HepG2 (cell line): ENCODE results near the gene YWHAE. TPM values are rescaled to one million over a fixed set of nuclear protein-coding genes. Genes with fewer than 3 reads are reported as not detected.

Source experiments
- ATAC-seq: fragments of 200-7000 bp; cut with Tn5 transposase; 3 replicates; pipeline ENCODE4 v1.9.1; 2020; ENCODE audit warnings: mild to moderate bottlenecking, moderate library complexity
- BruUV-seq: library from RNA; stranded (reverse); fragments of 400-500 nt; replicated peaks from 2 replicates; lab custom pipeline; 2021; lab: Mats Ljungman, UMichigan
- CTCF ChIA-PET: fragments of 300-600 bp; formaldehyde crosslinking; extraction: SDS; loops from one replicate; lab custom pipeline; 2021; ENCODE audit warnings: low total read pairs, inconsistent platforms, low intra/inter-chr PET ratio; lab: Yijun Ruan, JAX
- POLR2A ChIA-PET: fragments of 350-600 bp; sonication (Branson Sonifier 250); formaldehyde crosslinking; loops from one replicate; lab custom pipeline; 2020; ENCODE audit warnings: antibody characterized with exemption, inconsistent platforms; lab: Yijun Ruan, JAX
- DNase-seq: peaks from one replicate; pipeline ENCODE4 v3.0.0-alpha.2; 2015; ENCODE audit warnings: low spot score
- FAIRE-seq: peaks from 3 replicates; lab custom pipeline; 2011; peaks lifted over from hg19 to GRCh38; lab: Jason Lieb, UNC
- H2AFZ ChIP-seq: one replicate; pipeline ENCODE4 v1.6.1; 2011; ENCODE audit warnings: low read length, inconsistent platforms
- H3K27ac ChIP-seq: fragments of 300-600 bp; 3 replicates; pipeline ENCODE4 v1.8.0; 2011; ENCODE audit warnings: mixed run types, mild to moderate bottlenecking, mixed read lengths, low read length, inconsistent platforms; ENCODE audit not compliant: insufficient read depth; ENCODE audit errors: extremely low read length
- H3K27me3 ChIP-seq, 2 experiments: fragments of 200-600 bp in 1 of 2; 2 replicates in 1 of 2; 3 replicates in 1 of 2; pipeline versions ENCODE4 v1.6.0 to v1.8.0; 2011; ENCODE audit warnings: low read length in 2 of 2, mild to moderate bottlenecking in 2 of 2, moderate library complexity in 2 of 2, inconsistent platforms in 1 of 2; ENCODE audit not compliant: insufficient read depth in 2 of 2, control insufficient read depth in 1 of 2
- H3K36me3 ChIP-seq, 2 experiments: fragments of 200-600 bp in 1 of 2; replicated peaks in 1 of 2; 2 replicates in 1 of 2; 3 replicates in 1 of 2; pipeline versions ENCODE4 v1.5.1 to v1.8.0; 2011; ENCODE audit warnings: low read length in 2 of 2, inconsistent platforms in 1 of 2; ENCODE audit not compliant: insufficient read depth in 2 of 2, control insufficient read depth in 1 of 2
- H3K4me1 ChIP-seq: 2 replicates; pipeline ENCODE4 v1.5.1; 2012; ENCODE audit warnings: low read length, inconsistent platforms; ENCODE audit not compliant: insufficient read depth
- H3K4me2 ChIP-seq: 2 replicates; pipeline ENCODE4 v1.6.0; 2011; ENCODE audit warnings: low read depth, low read length, inconsistent platforms
- H3K4me3 ChIP-seq, 3 experiments: fragments of 200-600 bp in 1 of 3; sonication (generic), shearing (Covaris generic) in 1 of 3; replicated peaks in 1 of 3; 2 replicates each; pipeline ENCODE4 v1.5.1; 2011 to 2016; ENCODE audit warnings: low read length in 3 of 3, inconsistent platforms in 2 of 3, low read depth in 2 of 3, mild to moderate bottlenecking in 2 of 3, control low read depth in 1 of 3, mixed read lengths in 1 of 3; ENCODE audit not compliant: insufficient read depth in 1 of 3
- H3K79me2 ChIP-seq: one replicate; pipeline ENCODE4 v1.6.1; 2011; ENCODE audit warnings: low read length, inconsistent platforms; ENCODE audit not compliant: insufficient read depth
- H3K9ac ChIP-seq: 2 replicates; pipeline ENCODE4 v1.6.0; 2011; ENCODE audit warnings: mild to moderate bottlenecking, low read depth, low read length, inconsistent platforms; ENCODE audit not compliant: insufficient read depth
- H3K9me3 ChIP-seq: 2 replicates; pipeline ENCODE4 v1.5.1; 2012; ENCODE audit warnings: mild to moderate bottlenecking, low read length
- H4K20me1 ChIP-seq: 2 replicates; pipeline ENCODE4 v1.6.0; 2011; ENCODE audit warnings: inconsistent platforms, mild to moderate bottlenecking, low read length, moderate library complexity; ENCODE audit not compliant: insufficient read depth
- ASH2L ChIP-seq: fragments of 300-600, 200-600 bp; sonication (generic); IDR thresholded peaks from 2 replicates; pipeline ENCODE4 v1.7.0; 2017; ENCODE audit warnings: low read depth, mild to moderate bottlenecking, moderate library complexity, mixed read lengths, low read length; ENCODE audit not compliant: insufficient read length
- FIP1L1 ChIP-seq: fragments of 200-400 bp; formaldehyde crosslinking; IDR thresholded peaks from 2 replicates; pipeline ENCODE4 v1.6.1; 2018; ENCODE audit warnings: low read depth, mild to moderate bottlenecking, low read length, moderate library complexity, borderline replicate concordance; ENCODE audit not compliant: insufficient read depth
- GATAD1 ChIP-seq: IDR thresholded peaks from 2 replicates; pipeline ENCODE4 v1.6.1; 2016; ENCODE audit warnings: missing genetic modification reagents, missing compliant biosample characterization
- SMC3 ChIP-seq: IDR thresholded peaks from 2 replicates; pipeline ENCODE4 v1.6.1; 2011; ENCODE audit warnings: low read length, improper control_type of control experiment
- ZBTB7B ChIP-seq: sonication (generic); formaldehyde crosslinking; IDR thresholded peaks from 2 replicates; pipeline ENCODE4 v1.4.0; 2020; ENCODE audit warnings: missing genetic modification reagents
- ZFX ChIP-seq: sonication (generic); formaldehyde crosslinking; IDR thresholded peaks from 2 replicates; pipeline ENCODE4 v1.4.0; 2020; ENCODE audit warnings: mild to moderate bottlenecking, low read depth, missing genetic modification reagents, moderate library complexity
- ZNF225 ChIP-seq: sonication (generic); formaldehyde crosslinking; IDR thresholded peaks from 2 replicates; pipeline ENCODE4 v1.4.0; 2020; ENCODE audit warnings: mild to moderate bottlenecking, missing genetic modification reagents
- ZNF501 ChIP-seq: sonication (generic); formaldehyde crosslinking; IDR thresholded peaks from 2 replicates; pipeline ENCODE4 v1.5.1; 2020; ENCODE audit warnings: mild to moderate bottlenecking, moderate library complexity, missing genetic modification reagents
- WGBS: methylation state at CpG from one replicate; pipeline ENCODE4 v1.1.6; 2017; ENCODE audit warnings: low lambda C conversion rate; 5-methylcytosine and 5-hydroxymethylcytosine counted together
- in situ Hi-C: cut with HindIII; loops from 2 replicates; pipeline ENCODE4 v1.10.0; 2017; ENCODE audit warnings: low pct_unique_long_range_greater_than_20kb; ENCODE audit not compliant: extremely low pct_ligation_motif_present
- intact Hi-C: fragments of 100-400 bp; cut with micrococcal nuclease; formaldehyde crosslinking; loops from one replicate; pipeline ENCODE4 v1.10.0; 2022; ENCODE audit not compliant: unreplicated experiment
- polyA plus RNA-seq, 8 experiments: library from polyadenylated mRNA; depleted of rRNA in 3 of 8; stranded (reverse) in 7 of 8; unstranded in 1 of 8; fragments of >200 nt; fragmentation: Illumina TruSeq in 4 of 8; extraction: Trizol in 4 of 8; gene quantifications; 2 replicates each; pipeline versions ENCODE4 v1.2.1 to v1.2.3, GENCODE V29; 2011 to 2016; ENCODE audit warnings: low read depth in 4 of 8, missing spikeins in 1 of 8, mixed read lengths in 1 of 8; ENCODE audit not compliant: insufficient read depth in 1 of 8
- total RNA-seq, 5 experiments: library from RNA; depleted of rRNA; stranded (reverse); fragments of >200 nt; fragmentation: Illumina TruSeq; extraction: Trizol; gene quantifications; 2 replicates each; pipeline ENCODE4 v1.2.3, GENCODE V29; 2016; ENCODE audit warnings: low read depth in 1 of 5
- TF ChIP-seq, protein P1 (sequence below): sonication (generic); formaldehyde crosslinking; IDR thresholded peaks from 2 replicates; pipeline ENCODE4 v1.4.0; 2020; ENCODE audit warnings: missing genetic modification reagents
- TF ChIP-seq, protein P2 (sequence below): sonication (generic); formaldehyde crosslinking; IDR thresholded peaks from 2 replicates; pipeline ENCODE4 v1.5.0; 2020; ENCODE audit warnings: mild to moderate bottlenecking, missing genetic modification reagents, moderate library complexity

The YWHAE gene
- total and polyA plus RNA-seq, 2 of the 13 experiments (the other 11 are each of a cell fraction or from before 2014, with no cell fraction given) = 256 to 335 TPM

DNA sequence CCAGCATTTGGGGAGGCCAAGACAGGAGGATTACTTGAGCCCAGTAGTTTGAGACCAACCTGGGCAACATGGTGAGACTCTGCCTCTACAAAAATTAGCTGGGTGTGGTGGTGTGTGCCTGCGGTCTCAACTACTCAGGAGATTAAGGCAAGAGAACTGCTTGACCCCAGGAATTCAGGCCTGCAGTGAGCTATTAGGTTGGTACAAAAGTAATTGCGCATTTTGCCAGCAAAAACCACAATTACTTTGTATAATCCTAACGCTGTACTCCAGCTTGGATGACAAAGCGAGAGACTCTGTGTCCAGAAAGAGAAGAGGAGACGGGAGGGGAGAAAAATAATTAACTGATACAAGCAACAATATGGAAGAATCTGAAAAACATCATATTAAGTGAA lies 32.7 kb downstream of the YWHAE start (continued):
- TF ChIP-seq ZBTB7B (CRISPR knock-in tag) = no peak

DNA sequence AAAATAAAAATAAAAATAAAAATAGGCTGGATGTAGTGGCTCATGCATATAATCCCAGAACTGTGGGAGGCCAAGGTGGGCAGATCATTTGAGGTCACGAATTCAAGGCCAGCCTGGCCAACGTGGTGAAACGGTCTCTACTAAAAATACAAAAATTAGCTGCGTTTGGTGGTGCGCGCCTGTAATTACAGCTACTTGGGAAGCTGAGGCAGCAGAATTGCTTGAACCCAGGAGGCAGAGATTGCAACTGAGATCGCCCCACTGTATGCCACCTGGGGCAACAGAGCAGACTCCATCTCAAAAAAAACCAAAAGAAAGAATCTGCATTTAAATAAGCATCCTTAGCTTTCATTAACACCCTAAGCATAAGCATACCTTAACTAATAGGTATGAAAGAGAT lies 33.8 kb downstream of the YWHAE start:
- BruUV-seq = no TSS peak
- POLR2A ChIA-PET = interaction anchor here (1.4 to 2.6 kb wide), 3 partner anchors 39 to 150 kb away, joined by 3 to 17 read pairs (median 4); partner anchors contain the start of gene INPP5K
- no peak for FAIRE-seq

DNA sequence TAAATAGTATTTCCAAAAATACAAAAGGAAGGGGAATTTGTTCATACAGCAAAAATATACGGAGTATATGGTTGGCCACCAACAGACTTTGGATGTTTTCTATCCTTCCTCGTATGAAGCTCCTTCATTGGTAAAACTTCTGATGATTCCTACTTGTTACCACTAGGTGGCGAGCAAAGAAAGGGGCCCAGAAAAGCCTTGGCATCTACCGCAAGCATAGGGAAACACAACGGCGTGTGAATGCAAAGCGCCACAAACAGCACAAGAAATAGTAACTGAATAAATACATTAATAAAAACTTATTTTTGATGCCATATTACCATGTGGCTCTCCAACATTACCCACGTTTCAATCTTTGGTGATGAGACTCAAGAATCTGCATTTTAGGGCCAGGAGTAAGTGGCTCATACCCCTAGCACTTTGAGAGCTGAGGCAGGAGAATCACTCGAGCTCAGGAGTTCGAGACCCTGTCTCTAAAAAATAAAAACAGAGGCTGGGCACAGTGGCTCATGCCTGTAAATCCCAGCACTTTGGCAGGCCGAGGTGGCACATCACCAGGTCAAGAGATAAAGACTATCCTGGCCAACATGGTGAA lies 34.5 kb downstream of the YWHAE start:
- intact Hi-C loops = loop anchor here (1.0 to 10.0 kb wide), 2 partner anchors 49 to 150 kb away; no protein-coding TSS in a partner anchor
- Histone ChIP-seq H3K79me2 (peaks cover 92% of the 10 kb centered on the region), H3K27ac (no peak overlapping the region), H3K9ac (no peak overlapping the region), H3K4me1 (peaks cover 19% of the 10 kb centered on the region), H2AFZ (no peak overlapping the region), H4K20me1 (peaks cover 85% of the 10 kb centered on the region), H3K4me2 (peak overlapping the region; percentile 29; the same call in 1 of the 2 replicates), H3K27me3 (no peaks in the 10 kb centered on the region), H3K4me3 (no peak overlapping the region), H3K36me3 (peaks cover 14 to 36% of the 10 kb centered on the region in 2 experiments), H3K9me3 (no peaks in the 10 kb centered on the region)
- WGBS = 26% methylated on average over 11 of the region's 11 CpGs
- DNase-seq = peak; percentile 70
- CTCF ChIA-PET = interaction anchor here (1.1 to 2.0 kb wide), 2 partner anchors 150 to 168 kb away, joined by 3 to 9 read pairs; no protein-coding TSS in a partner anchor
- in situ Hi-C loops = loop anchor here (5.0 kb wide), 1 partner anchor 152 kb away; the partner anchor contains the start of gene INPP5K
- no TSS peak for BruUV-seq
- POLR2A ChIA-PET = interaction anchor here (0.6 to 2.6 kb wide), 5 partner anchors 13 to 151 kb away, joined by 3 to 17 read pairs (median 3); partner anchors contain the start of gene INPP5K
- peak; percentile 92 for FAIRE-seq
- peak; percentile 83 for ATAC-seq
- TF ChIP-seq SMC3 (peak; percentile 78), GATAD1 (CRISPR knock-in tag) (0 out of 2 replicates have a peak, but pooled peaks have one; percentile 38), ZNF225 (CRISPR knock-in tag) (no peak), ZFX (CRISPR knock-in tag) (0 out of 2 replicates have a peak, but pooled peaks have one; percentile 16), ASH2L (peak; percentile 41)
- TF ChIP-seq, protein P1, sequence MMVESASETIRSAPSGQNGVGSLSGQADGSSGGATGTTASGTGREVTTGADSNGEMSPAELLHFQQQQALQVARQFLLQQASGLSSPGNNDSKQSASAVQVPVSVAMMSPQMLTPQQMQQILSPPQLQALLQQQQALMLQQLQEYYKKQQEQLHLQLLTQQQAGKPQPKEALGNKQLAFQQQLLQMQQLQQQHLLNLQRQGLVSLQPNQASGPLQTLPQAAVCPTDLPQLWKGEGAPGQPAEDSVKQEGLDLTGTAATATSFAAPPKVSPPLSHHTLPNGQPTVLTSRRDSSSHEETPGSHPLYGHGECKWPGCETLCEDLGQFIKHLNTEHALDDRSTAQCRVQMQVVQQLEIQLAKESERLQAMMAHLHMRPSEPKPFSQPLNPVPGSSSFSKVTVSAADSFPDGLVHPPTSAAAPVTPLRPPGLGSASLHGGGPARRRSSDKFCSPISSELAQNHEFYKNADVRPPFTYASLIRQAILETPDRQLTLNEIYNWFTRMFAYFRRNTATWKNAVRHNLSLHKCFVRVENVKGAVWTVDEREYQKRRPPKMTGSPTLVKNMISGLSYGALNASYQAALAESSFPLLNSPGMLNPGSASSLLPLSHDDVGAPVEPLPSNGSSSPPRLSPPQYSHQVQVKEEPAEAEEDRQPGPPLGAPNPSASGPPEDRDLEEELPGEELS = no peak
- TF ChIP-seq, protein P2, sequence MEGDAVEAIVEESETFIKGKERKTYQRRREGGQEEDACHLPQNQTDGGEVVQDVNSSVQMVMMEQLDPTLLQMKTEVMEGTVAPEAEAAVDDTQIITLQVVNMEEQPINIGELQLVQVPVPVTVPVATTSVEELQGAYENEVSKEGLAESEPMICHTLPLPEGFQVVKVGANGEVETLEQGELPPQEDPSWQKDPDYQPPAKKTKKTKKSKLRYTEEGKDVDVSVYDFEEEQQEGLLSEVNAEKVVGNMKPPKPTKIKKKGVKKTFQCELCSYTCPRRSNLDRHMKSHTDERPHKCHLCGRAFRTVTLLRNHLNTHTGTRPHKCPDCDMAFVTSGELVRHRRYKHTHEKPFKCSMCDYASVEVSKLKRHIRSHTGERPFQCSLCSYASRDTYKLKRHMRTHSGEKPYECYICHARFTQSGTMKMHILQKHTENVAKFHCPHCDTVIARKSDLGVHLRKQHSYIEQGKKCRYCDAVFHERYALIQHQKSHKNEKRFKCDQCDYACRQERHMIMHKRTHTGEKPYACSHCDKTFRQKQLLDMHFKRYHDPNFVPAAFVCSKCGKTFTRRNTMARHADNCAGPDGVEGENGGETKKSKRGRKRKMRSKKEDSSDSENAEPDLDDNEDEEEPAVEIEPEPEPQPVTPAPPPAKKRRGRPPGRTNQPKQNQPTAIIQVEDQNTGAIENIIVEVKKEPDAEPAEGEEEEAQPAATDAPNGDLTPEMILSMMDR (CRISPR knock-in tag) = peak; percentile 86

More for the DNA sequence above, 33.8 kb downstream of the YWHAE start:
- Histone ChIP-seq H3K4me3 (no peak overlapping the region), H3K36me3 (peaks cover 10 to 32% of the 10 kb centered on the region in 2 experiments), H2AFZ (no peak overlapping the region), H3K4me1 (peaks cover 19% of the 10 kb centered on the region), H3K79me2 (peaks cover 93% of the 10 kb centered on the region), H3K27me3 (no peaks in the 10 kb centered on the region), H3K9me3 (no peaks in the 10 kb centered on the region), H4K20me1 (peaks cover 87% of the 10 kb centered on the region), H3K9ac (no peak overlapping the region), H3K4me2 (no peak overlapping the region)
- ATAC-seq (no peak), DNase-seq (no peak)
- in situ Hi-C loops = loop anchor here (5.0 kb wide), 1 partner anchor 151 kb away; the partner anchor contains the start of gene INPP5K
- intact Hi-C loops = loop anchor here (10.0 kb wide), 1 partner anchor 49 kb away; no protein-coding TSS in a partner anchor
- CTCF ChIA-PET = interaction anchor here (2.0 kb wide), 1 partner anchor 149 kb away, joined by 9 read pairs; no protein-coding TSS in a partner anchor
- TF ChIP-seq FIP1L1 = no peak
- 0 out of 2 replicates have a peak, but pooled peaks have one; percentile 2 for TF ChIP-seq ZNF501
- TF ChIP-seq, all 625 proteins: peak for 1
- H3K27ac ChIP-seq = no peak overlapping the region
- WGBS = 90% methylated on average over 7 of the region's 7 CpGs
